ENCODE data around the gene PARP2. TPM values are rescaled to one million over a fixed set of nuclear protein-coding genes. Genes with fewer than 3 reads are reported as not detected.
"Not testable (repeated sequence)": the region's sequence is repeated elsewhere in the genome, so short reads cannot be mapped to it uniquely, and the experiment has no call there.

The PARP2 gene, protein sequence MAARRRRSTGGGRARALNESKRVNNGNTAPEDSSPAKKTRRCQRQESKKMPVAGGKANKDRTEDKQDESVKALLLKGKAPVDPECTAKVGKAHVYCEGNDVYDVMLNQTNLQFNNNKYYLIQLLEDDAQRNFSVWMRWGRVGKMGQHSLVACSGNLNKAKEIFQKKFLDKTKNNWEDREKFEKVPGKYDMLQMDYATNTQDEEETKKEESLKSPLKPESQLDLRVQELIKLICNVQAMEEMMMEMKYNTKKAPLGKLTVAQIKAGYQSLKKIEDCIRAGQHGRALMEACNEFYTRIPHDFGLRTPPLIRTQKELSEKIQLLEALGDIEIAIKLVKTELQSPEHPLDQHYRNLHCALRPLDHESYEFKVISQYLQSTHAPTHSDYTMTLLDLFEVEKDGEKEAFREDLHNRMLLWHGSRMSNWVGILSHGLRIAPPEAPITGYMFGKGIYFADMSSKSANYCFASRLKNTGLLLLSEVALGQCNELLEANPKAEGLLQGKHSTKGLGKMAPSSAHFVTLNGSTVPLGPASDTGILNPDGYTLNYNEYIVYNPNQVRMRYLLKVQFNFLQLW
- 10 to 100 TPM; 26.2 to 46.7 (median 32.9) TPM for polyA plus RNA-seq (ENCODE audit: insufficient read length in 10 of 10)
- long read RNA-seq, donor 1, transcript PARP2-201 (16 exons, 1,886 nt), result major isoform, 5 of 7 reads
- long read RNA-seq, donor 1, partial matches to known transcripts, result 0 of 7 reads
- long read RNA-seq, donor 1, other reads (novel, unspliced or antisense), result 0 of 7 reads
- long read RNA-seq, donor 2, partial matches to known transcripts, result 0 of 2 reads
- long read RNA-seq, donor 2, other reads (novel, unspliced or antisense), result 0 of 2 reads
- long read RNA-seq, donor 3, result 0 reads
- long read RNA-seq, donor 4, partial matches to known transcripts, result 0 of 3 reads
- long read RNA-seq, donor 4, other reads (novel, unspliced or antisense), result 0 of 3 reads
- long read RNA-seq, donor 5, transcript PARP2-202 (16 exons, 1,881 nt), result major isoform, 7 of 14 reads
- long read RNA-seq, donor 5, partial matches to known transcripts, result 5 of 14 reads
- long read RNA-seq, donor 5, other reads (novel, unspliced or antisense), result 0 of 14 reads
- long read RNA-seq, donor 6, transcript PARP2-201 (16 exons, 1,886 nt), result major isoform, 6 of 6 reads
- long read RNA-seq, donor 6, partial matches to known transcripts, result 0 of 6 reads
- long read RNA-seq, donor 6, other reads (novel, unspliced or antisense), result 0 of 6 reads
- long read RNA-seq, donor 7, partial matches to known transcripts, result 0 of 7 reads
- long read RNA-seq, donor 7, other reads (novel, unspliced or antisense), result 5 of 7 reads
- long read RNA-seq, donor 8, partial matches to known transcripts, result 0 of 4 reads
- long read RNA-seq, donor 8, other reads (novel, unspliced or antisense), result 0 of 4 reads
- long read RNA-seq, donor 9, result 0 reads

DNA sequence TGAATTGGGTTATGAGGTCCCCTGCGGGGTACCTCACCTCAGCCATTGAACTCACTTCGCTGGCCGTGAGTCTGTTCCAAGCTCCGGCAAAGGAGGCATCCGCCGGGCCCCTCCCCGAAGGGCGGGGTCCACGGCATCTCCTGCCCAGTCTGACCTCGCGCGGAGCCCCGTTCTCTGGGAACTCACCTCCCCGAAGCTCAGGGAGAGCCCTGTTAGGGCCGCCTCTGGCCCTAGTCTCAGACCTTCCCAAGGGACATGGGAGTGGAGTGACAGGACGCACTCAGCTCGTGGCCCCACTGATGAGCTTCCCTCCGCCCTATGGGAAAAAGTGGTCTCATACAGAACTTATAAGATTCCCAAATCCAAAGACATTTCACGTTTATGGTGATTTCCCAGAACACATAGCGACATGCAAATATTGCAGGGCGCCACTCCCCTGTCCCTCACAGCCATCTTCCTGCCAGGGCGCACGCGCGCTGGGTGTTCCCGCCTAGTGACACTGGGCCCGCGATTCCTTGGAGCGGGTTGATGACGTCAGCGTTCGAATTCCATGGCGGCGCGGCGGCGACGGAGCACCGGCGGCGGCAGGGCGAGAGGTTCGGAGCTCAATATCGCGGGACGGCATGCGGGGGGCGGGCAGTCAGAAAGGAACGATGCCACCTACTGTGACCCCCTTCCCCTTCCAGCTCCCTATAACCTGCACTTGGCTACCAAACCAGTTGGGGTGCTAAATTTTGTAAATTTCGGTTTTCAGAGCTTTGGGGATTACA lies at the start of gene PARP2:
TSS of gene PARP2 (plus strand) at position 544 of the 770 bp plus-strand sequence. CDS start at position 551, 7 bp downstream.
- peak; percentile 99 to 100 (median 99) for DNase-seq

DNA sequence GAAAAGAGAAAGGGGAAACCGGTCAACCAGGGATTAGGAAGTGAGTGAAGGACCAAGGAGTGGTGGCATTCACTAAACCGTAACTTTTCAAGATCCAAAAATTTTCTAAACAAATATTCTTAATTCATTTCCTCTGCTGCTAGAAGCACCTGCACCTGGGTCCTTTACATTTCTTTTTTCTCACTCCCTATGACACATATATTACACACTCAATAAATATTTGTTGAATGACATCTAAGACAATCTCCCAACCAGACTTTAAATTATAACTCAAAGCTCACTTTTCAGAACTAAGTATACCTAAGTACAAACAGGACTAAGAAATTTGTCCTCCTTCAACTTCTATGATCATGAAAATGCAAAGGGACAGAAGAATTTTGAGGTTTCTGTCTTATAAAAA lies 48.8 kb upstream of the PARP2 start:
- DNase-seq, result no peak

DNA sequence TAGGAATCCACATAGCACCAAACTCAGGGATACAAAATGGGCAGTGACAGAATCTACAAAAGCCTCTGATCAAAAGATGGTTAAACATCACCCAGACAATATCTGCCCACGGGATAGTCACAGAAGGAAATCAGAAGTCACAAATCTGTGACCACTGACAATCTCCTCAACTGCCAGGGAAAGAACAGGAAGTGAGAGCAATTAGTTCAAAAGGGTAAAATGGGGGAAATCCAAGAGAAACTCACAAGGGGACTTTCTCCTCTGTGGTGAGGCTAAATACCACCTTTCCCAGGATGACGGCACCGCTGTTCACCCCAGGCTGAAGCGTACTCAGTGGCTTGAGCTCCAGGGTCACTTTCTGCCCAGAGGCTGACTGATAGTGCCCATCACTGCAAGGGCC lies 48.4 kb upstream of the PARP2 start:
- no peak for DNase-seq

DNA sequence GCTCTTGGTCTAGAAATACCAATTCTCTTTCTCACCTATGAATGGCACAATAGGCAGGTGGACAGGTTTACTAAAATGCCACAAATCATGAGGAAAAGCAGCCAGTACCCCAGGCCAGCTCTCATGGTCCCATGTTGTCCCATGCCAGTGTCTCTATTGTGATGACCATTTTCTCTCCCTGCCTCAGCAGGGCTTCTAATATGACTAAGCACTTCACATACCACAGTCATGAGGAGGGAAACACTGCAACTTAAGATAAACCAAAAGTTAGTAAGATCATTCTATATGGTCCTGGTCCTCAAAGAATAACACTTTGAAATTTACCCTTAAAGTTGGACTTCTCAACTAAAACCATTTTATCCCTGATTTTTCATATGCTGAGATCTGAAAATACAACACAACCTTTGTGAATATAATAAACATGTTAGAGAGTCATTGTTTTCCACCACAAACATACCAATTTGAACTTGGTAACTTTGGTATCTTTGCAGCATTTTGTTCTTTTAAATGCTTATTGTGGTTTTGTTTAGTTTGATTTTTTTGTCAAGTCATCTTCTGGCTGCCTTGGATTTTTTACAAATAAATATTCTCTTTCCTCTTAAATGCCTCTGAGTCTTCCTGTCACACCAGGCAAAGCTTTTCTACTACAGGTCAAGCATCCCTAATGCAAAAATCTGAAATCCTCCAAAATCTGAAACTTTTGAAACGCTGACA lies 41.2 kb upstream of the PARP2 start:
- DNase-seq, result no peak

DNA sequence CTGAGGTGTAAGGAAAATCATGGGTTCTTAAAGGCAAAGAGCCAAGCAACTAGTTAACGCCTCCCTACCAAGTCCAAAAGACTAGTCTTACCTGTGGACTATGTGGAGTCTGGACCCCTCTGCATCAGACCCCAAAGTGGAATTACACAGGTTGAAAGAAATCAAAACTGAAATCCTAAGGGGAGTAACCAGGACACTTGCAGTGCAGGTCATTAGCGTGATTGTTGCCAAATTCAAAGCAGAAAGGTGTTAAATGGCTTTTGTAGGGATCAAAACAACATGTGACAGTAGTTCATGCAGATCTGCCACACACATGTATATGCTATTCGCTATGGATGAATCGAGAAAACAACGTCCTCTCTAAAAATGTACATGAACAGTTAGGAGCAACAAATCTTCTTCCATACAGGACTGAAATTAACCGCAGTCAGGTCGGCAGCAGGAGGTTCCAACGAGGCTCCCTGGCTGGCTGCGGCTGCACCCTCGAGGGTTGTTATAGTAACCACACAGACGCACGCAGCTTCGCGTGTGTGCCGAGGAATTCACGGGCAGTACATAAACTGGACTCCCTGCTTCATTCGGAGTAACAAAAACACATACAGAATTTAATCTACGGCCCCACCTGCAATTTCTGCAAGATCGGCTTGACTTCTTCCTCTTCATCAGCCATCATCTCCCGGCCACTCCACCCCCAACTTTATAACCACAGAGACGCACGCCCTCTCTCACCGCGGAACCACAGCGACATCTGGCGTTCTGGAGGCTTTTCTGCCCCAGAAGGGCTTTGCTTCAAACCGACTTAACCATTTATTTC lies 38.0 kb upstream of the PARP2 start, which contains the start of gene TTC5:
TSS of gene TTC5 (minus strand) at position 687 of the 814 bp plus-strand sequence. CDS start at position 673, 14 bp downstream.
- peak; percentile 88 to 96 (median 94) for DNase-seq

DNA sequence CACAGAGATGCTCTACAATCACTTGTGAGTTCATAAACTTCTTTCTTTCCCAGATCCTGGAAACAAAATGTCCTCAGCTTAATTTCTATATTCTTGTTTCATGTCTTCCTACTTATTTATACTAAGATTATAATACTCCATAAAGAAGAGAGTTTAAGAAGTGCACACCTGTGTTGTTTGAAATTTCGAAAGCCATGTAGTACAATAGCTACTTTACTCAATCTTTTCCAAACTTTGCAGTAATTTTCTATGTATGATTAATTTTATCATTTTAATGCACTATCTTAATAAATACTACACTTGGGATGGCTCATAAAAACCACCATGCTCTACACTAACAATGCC lies 37.4 kb upstream of the PARP2 start:
- no peak for DNase-seq

DNA sequence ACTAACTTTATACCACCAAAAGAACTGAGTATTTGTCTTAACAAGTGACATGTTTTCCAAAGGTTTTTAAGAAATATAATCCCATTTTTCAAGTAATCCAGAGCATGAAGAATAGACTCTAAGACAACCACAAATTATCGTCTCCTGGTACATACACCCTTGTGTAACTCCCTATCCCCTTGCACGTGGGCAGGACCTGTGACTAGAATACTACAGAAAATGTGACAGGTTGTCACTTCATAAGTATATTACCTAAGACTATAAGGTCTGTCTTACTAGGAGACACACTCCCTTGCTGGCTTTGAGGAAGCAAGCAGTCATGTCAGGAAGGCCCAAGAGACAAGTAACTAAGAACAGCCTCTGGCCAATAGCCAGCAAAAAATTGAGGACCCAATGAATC lies 29.4 kb upstream of the PARP2 start:
- DNase-seq, result no peak

DNA sequence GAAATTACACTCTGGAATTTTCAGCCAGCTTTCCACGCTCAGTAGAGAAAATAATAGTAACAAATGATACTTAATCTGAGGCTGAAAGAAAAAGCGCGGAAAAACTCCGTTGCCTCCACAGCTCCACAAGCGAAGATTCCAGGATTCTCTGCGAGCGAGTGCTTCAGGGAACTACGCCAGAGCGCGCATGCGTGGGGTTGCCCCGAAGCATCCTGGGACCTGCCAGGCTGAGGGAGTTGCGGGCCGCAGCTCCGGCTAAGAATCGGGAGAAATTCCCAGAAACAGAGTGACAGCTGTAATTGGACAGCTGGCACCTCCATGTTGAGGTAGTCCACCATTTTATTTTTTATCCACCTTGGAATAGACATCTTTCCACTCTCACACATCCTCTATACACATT lies 25.7 kb upstream of the PARP2 start:
- DNase-seq, result no peak

DNA sequence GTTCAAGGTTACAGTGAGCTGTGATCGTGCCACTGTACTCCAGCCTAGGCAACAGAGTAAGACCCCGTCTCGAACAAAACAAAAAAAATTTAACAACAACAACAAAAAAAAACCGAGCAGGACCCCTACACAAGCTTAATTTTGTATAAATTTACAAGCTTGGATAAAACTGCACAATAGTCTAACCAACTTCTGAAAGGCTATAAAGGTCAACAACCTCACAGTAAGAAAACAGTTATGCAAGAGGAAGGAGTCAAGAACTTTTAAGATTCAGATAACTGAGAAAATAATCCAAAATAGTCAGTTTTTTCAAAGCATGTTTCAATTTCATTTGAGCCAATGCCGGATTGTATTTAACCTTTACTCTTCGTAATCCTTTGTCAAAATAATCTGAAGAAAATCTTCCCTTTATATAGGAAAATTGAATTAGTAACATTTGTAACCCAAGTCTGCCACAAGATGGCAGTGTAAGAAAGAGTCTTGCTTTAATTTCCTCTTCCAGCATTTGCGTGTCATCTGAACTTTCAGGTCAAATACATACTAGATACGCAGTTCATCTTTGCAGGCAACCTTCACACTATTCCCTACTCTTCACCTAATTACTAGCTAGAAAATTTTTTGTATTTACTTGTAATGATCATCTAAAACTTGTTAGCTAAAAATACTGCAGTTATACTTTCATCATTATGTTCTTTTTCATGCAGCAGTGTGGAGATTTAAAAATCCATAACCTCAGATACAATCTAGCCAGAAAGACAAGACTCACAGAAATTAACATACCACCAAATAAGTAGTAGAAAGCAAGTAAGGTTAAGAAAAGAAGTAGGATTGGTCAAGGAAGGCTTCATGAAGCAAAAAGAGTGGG lies 16.2 kb upstream of the PARP2 start:
- DNase-seq, result peak; percentile 54 to 81 (median 76)

DNA sequence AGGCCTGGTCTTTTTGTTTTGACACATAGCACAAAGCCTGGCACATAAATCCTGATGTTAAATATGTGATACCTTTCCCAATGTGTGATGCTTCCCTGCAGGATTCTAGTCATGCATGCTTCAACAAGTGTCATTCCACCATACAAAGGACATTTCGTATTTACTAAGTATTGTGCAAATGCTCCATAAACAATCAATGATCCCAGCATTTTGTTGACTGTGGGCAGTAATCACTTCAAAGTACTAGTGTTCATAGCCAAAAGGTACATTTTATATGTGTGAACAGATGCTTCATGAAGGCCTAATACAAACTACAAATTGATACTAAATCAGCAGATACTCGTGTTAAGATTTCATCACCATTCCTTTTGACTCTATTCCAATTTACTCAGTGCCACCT lies 14.7 kb upstream of the PARP2 start:
- no peak for DNase-seq

DNA sequence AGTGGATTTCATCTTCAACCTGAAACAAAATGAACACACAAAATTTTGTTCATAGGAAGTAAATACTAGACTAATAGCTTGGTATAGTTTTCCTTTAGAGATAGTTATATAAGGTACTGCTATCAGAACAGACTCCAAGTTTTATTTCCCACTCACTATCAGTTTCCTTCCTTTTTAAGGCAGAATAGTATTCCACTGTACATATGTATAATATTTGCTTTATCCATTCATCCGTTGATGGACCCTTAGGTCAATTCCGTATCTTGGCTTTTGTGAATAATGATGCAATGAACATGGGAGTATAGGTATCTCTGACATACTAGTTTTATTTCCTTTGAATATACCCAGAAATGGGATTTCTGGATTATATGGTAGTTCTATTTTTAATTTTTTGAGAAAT lies 14.1 kb upstream of the PARP2 start:
- DNase-seq, result no peak

DNA sequence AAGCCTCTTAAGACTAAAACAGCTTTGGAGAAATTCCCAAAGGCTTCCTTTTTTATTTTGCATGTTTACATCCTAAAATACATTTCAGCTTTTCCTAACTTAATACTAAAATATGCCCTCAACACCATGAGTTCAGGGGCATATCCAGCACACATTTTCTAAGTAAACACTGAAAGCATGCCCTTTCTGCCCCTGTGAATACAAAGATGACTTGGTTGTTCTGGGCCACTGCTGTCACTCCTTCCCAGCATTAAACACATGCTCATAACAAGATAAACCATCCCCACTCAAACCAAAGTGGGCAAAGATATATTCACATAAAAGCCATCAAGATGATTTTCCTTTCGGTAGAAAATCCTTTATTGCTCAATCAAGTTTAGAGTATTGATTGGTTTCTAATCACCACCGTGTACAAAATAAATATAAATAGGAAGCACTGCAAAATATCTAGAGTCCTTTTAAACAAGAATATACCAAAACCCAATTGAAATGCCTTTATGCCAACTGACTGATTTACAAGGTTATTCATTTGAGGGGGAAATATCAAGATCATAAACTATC lies 12.3 kb upstream of the PARP2 start:
- no peak for DNase-seq

DNA sequence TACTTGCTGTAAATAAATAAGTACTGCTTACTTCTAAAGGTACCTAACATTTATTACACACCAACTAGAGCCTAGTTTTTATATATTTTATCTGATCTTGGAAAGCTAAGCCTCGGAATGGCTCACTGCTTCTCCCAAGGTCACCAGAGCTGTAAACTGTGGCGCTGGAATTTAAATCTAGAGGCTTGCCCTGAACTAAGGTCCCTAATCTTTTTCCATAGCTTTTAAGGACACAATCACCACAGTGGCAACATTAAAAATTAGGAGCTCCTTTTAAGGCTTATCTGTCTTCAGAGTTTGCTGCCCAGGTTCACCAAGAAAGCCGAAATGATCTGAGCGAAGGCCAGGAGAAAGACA lies 11.0 kb upstream of the PARP2 start:
- peak in 1 of 3 donors; percentile 15 for DNase-seq

DNA sequence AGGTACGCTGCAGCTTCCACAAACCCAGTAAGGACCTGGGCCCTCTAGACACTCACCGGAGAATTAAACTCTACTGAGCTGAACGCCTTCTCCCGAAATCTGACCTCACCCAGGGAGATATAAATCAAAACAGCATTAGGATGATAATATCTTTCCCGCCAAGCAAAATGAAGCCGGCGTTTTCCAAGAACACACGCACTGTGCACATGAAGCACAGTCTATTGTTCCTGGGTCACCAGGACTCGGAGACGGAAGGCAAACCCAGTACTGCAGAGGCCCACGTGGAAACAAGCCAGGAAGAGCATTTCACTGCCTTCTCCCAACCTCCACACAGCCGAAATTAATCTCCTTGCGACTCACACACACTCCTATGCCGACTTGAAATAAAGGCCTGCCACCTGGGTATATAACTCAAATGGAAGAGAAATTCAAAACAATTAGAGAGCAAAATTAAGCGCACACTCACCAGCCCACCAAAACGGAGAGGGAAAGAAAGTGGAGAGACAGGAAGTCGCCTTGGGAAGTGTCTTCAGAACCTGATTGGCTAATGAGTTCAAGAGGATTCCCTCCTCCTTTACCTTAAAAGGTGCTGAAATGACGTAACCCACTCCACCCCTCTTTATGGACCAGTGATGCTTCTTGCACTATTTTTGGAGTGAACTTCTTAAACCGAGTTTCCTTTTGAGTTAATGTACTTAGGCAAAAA lies 10.5 kb upstream of the PARP2 start, which contains the start of gene CCNB1IP1:
TSS of gene CCNB1IP1 (minus strand) at position 492 of the 706 bp plus-strand sequence. CDS start 16,756 bp downstream, outside the sequence.
- DNase-seq, result peak; percentile 83 to 91 (median 85)

DNA sequence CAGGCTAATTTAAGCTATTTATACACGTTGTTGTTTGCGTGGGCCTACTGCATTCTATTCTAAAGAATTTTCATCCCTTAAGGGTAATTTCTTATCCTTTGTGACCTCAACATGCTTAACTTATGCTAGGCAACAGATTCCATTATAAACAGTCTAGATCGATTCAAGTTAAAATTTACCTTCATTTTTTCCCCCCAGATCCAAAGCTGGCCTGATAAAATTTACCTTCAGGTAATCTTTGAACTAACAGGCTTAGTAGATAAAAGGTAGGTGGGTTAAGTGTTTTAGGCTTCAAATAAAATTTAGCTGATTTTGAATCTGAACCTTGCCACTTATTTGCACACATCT lies 10.0 kb upstream of the PARP2 start:
- DNase-seq, result no peak

DNA sequence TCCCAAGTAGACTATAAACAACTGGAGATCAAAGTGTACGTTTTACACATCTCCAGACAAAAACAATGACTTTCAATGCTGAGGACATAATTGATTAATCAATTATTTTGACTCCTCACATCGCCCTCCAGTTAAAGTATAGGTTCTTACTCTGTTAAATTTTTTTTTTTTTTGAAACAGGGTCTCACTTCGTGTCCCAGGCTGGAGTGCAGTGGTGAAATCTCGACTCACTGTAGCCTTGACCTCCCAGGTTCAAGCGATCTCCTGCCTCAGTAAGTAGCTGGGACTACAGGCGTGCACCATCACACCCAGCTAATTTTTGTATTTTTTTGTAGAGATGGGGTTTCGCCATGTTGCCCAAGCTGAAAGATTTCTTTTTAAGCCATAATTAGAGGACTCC lies 9.4 kb upstream of the PARP2 start:
- DNase-seq, result no peak

DNA sequence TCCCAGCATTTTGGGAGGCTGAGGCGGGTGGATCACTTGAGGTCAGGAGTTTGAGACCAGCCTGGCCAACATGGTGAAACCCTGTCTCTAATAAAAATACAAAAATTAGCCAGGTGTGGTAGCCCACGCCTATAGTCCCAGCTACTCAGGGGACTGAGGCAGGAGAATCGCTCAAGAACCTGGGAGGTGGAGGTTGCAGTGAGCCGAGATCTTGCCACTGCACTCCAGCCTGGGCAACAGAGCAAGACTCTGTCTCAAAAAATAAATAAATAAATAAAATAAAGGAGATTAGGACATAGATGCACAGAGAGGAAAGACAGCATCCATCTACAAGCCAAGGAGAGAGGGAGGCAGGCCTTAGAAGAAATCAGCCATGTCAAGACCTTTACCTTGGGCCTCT lies 2.4 kb upstream of the PARP2 start:
- not testable (repeated sequence) for DNase-seq

Measured in muscle of back (tissue), 13 donors.